GM12873 (cell line): Measurements from ENCODE around the gene BIK.

Source experiments
- TF ChIP-seq, protein P1 (sequence below): IDR thresholded peaks from 2 replicates; pipeline ENCODE4 v1.5.1; 2012; ENCODE audit warnings: low read depth, mild to moderate bottlenecking, moderate library complexity, low read length, control low read depth; ENCODE audit not compliant: insufficient read depth; ENCODE audit errors: missing control alignments

BIK gene

GRCh38 chr22:43144949-43145348 is 34.4 kb downstream of the BIK start:
- TF ChIP-seq, protein P1, sequence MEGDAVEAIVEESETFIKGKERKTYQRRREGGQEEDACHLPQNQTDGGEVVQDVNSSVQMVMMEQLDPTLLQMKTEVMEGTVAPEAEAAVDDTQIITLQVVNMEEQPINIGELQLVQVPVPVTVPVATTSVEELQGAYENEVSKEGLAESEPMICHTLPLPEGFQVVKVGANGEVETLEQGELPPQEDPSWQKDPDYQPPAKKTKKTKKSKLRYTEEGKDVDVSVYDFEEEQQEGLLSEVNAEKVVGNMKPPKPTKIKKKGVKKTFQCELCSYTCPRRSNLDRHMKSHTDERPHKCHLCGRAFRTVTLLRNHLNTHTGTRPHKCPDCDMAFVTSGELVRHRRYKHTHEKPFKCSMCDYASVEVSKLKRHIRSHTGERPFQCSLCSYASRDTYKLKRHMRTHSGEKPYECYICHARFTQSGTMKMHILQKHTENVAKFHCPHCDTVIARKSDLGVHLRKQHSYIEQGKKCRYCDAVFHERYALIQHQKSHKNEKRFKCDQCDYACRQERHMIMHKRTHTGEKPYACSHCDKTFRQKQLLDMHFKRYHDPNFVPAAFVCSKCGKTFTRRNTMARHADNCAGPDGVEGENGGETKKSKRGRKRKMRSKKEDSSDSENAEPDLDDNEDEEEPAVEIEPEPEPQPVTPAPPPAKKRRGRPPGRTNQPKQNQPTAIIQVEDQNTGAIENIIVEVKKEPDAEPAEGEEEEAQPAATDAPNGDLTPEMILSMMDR = no peak

DNA sequence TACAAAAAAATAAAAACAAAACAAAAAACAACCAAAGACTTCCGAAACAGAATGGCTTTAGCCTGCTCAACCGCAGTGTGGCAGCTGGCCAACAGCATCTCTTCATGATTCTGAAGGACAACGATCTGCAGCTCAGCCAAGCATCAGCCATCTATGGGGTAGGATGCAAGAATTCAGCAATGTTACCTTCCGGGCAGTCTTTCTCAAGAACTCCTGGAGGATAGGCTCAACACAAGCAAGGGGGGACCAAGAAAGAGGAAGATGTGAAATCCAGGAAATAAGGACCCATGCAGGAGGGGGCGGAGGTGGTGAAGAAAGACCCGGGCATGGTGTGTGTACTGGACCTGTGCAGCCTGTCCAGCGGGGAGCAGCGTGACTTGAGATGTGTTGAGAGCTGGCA is 37.3 kb downstream of the BIK start:
- TF ChIP-seq, protein P1 = no peak

DNA sequence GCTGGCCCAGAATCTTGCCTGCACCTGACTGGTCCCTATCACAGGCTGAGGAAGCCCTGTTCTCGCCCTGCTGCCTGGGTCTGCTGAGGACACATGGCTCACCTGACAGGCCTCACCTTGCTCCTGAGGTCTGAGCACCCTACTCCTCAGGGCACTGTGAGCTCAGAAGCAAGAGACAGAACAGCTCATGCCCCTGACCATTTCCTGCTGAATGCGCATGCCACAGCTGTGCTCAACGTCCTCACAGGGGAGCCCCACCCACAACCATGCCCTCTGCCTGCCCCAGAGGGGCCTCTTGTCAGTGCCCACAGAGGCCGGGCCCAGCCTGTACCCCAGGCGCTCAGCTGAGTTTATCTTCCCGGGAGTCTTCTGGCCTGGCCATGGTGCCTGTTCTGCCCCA is 38.0 kb downstream of the BIK start:
- TF ChIP-seq, protein P1 = no peak

DNA sequence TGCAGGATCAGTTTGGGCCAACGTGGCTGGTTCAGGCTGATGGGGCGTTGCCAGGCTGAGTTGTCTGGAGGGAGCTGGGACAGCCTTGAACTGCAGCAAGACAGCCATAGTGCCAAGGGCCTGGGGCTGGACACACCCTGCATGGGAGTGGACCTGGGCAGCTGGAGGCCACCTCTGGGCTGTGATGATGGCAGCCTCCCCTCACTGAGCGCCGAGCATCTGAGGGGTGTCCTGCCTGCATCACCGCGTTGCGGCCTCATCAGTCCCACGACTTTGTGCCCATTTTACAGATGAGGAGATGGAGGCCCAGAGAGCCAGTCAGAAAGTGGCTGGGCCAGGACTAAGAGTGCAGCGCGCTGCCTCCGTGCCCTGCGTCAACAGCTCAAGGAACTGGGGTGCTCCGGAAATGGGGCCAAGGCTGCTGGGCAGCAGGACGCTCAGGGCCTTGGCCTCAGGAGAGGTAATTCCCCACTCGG is 40.2 kb downstream of the BIK start:
- TF ChIP-seq, protein P1 = no peak

DNA sequence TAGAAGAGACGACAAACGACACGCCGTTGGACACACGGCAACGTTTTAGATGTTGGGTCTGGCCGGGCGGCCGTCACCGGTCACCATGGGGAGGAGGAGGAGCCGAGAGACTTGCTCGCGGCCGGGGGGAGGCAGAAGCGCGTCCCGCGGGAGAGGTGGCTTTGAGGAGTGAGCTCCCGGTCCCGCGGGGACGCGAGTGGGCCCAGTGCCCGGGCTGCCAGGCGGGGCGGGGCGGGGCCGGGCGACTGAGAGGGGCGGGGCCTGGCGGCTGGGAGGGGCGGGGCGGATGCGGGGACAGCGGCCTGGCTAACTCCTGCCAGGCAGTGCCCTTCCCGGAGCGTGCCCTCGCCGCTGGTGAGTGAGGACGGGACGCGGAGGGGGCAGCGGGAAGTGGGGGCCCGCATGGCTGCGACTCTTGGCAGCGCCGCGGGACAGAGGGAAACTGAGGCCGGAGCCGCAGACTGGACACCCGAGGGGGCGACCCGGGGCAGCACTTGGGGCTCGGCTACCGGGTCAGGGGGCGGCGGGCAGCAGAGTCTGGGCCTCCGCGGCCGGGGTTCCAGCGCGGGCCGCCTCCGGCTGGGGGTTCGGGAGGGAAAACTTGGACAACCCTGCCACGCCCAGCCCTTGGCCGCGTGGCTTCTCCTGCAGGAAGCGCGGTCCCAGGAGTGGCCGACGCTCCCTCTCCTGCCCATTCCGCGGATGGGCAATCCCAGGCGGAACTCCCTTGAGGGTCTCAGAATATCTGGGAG is 40.9 kb downstream of the BIK start, which contains the start of gene TSPO:
Gene TSPO (plus strand): TSS at position 309 of the 752 bp plus-strand sequence. CDS start 7,680 bp downstream, outside the sequence.
- TF ChIP-seq, protein P1 = no peak

- TF ChIP-seq, protein P1 = no peak
Observed at GRCh38 chr22:43152003-43152356, 41.4 kb downstream of the BIK start.

DNA sequence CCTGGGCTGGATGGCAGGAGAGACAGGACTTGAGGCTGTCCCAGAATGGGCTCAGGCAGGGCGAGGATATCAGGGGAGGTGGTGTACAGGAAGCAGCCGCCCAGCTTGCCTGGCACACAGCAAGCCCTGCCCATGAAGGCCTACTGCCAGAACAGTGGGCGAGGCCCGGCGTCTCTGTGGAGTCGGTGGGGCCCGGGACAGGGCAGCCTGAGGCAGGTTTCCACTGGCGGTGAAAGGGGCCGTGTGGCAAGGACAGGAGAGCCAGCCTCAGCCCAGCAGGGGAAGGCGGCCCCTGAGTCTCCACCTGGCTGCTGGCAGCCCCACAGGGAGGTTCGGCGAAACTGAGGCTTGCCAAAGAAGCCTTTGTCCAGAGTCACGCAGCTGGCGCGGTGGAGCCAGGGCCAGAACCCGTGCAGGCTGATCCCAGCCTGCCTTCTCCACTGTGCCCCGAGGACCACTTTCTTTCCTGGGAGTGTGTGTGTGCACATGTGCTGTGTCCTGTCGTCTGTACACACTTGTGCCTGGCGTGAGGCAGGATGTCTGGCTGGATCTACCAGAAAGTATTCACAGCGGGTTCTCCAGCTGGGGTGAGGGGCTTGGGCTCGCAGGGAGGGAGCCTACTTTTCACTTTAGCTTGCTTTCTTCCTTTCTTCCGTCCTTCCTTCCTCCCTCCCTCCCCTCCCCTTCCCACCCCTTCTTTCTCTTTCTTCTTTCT is 42.0 kb downstream of the BIK start:
- TF ChIP-seq, protein P1 = no peak
